ENCODE results near the gene ZNF484. TPM values are rescaled to one million over a fixed set of nuclear protein-coding genes. Genes with fewer than 3 reads are reported as not detected.
"Not testable (repeated sequence)": the region's sequence is repeated elsewhere in the genome, so short reads cannot be mapped to it uniquely, and the experiment has no call there.

ZNF484 gene
- total and polyA plus RNA-seq, 2 donors (not counting 3 experiments of a cell fraction or from before 2014, with no cell fraction given) = 0.88 to 7.2 TPM

- H3K27me3 ChIP-seq (ENCODE audit: control insufficient read depth in 2 of 2, insufficient read depth in 2 of 2, low read length in 2 of 2) = no peaks in the 10 kb centered on the region
- H3K4me3 ChIP-seq (replicated peaks in 1 of 3; ENCODE audit: insufficient read depth in 1 of 3, low read depth in 1 of 3, low read length in 3 of 3) = no peak overlapping the region
- FAIRE-seq (no peak), DNase-seq (ENCODE audit: low read depth, low spot score) (no peak)
- TF ChIP-seq POLR2AphosphoS5 (IDR thresholded peaks at IDR 0.05; ENCODE audit: insufficient read depth, low read depth, low read length) (no peak), CTCF (IDR thresholded peaks at IDR 0.05; ENCODE audit: extremely low read depth in 1 of 2, insufficient read depth in 1 of 2, low read depth in 1 of 2, low read length in 2 of 2) (no peak), MYC (IDR thresholded peaks at IDR 0.05; ENCODE audit: low read depth, low read length) (no peak), MAX (IDR thresholded peaks at IDR 0.05; ENCODE audit: insufficient read depth, insufficient read length) (no peak), FOS (IDR thresholded peaks at IDR 0.05; ENCODE audit: borderline replicate concordance, insufficient read depth, low read length) (no peak), GATA2 (IDR thresholded peaks at IDR 0.05; ENCODE audit: insufficient read depth, insufficient read length, low read depth, low read length) (no peak), JUN (IDR thresholded peaks at IDR 0.05; ENCODE audit: borderline replicate concordance, insufficient read depth, insufficient read length, low read depth) (no peak), POLR2A (IDR thresholded peaks at IDR 0.05; ENCODE audit: low read depth, low read length) (no peak), EZH2 (IDR thresholded peaks at IDR 0.05; ENCODE audit: borderline replicate concordance, low read depth, low read length, severe bottlenecking) (no peak)
- no peak overlapping the region for H3K4me2 ChIP-seq (ENCODE audit: insufficient read depth, low read length)
- dilution Hi-C loops (cut with MboI; ENCODE audit: extremely low pct_ligation_motif_present, low sequenced_read_pairs) (no loop called here), intact Hi-C loops (cut with micrococcal nuclease) (no loop called here)
- no peaks in the 10 kb centered on the region for H3K9me1 ChIP-seq (replicated peaks; ENCODE audit: control insufficient read depth, extremely low read depth, insufficient read depth, low read length)
- H4K20me1 ChIP-seq (replicated peaks; ENCODE audit: control insufficient read depth, extremely low read depth, insufficient read depth, low read length) = no peaks in the 10 kb centered on the region
- CTCF ChIA-PET = interaction anchor here (1.7 kb wide), 1 partner anchor 8 kb away, joined by 4 read pairs; no protein-coding TSS in a partner anchor
- no peaks in the 10 kb centered on the region for H3K9me3 ChIP-seq (replicated peaks; ENCODE audit: control insufficient read depth, insufficient read depth, low read length)
- POLR2A ChIA-PET = no interaction called here
- BruUV-seq (replicated peaks) = no TSS peak
- no peak overlapping the region for H2AFZ ChIP-seq (ENCODE audit: low read depth, low read length)
- H3K4me1 ChIP-seq (ENCODE audit: control insufficient read depth, extremely low read depth, insufficient read depth, low read length) = no peaks in the 10 kb centered on the region
- no peaks in the 10 kb centered on the region for H3K79me2 ChIP-seq (ENCODE audit: control insufficient read depth, insufficient read depth, low read length)
- no peak overlapping the region for H3K9ac ChIP-seq (replicated peaks; ENCODE audit: extremely low read depth, insufficient read depth, low read length)
- H3K36me3 ChIP-seq (ENCODE audit: control insufficient read depth in 2 of 2, extremely low read depth in 1 of 2, insufficient read depth in 2 of 2, low read length in 2 of 2) = no peaks in the 10 kb centered on the region
- no peak overlapping the region for H3K27ac ChIP-seq (ENCODE audit: insufficient read depth, low read depth, low read length)
Observed at GRCh38 chr9:92911511-92912475, 34.0 kb upstream of the ZNF484 start.

- H4K20me1 ChIP-seq (replicated peaks; ENCODE audit: control insufficient read depth, extremely low read depth, insufficient read depth, low read length); FAIRE-seq; CTCF ChIA-PET; H3K9ac ChIP-seq (replicated peaks; ENCODE audit: extremely low read depth, insufficient read depth, low read length); H3K9me1 ChIP-seq (replicated peaks; ENCODE audit: control insufficient read depth, extremely low read depth, insufficient read depth, low read length); POLR2A ChIA-PET; H3K4me1 ChIP-seq (ENCODE audit: control insufficient read depth, extremely low read depth, insufficient read depth, low read length); H3K36me3 ChIP-seq (ENCODE audit: control insufficient read depth in 2 of 2, extremely low read depth in 1 of 2, insufficient read depth in 2 of 2, low read length in 2 of 2); dilution Hi-C loops (cut with MboI; ENCODE audit: extremely low pct_ligation_motif_present, low sequenced_read_pairs); BruUV-seq (replicated peaks); H3K79me2 ChIP-seq (ENCODE audit: control insufficient read depth, insufficient read depth, low read length); intact Hi-C loops (cut with micrococcal nuclease); H3K27ac ChIP-seq (ENCODE audit: insufficient read depth, low read depth, low read length); H3K9me3 ChIP-seq (replicated peaks; ENCODE audit: control insufficient read depth, insufficient read depth, low read length); H3K4me2 ChIP-seq (ENCODE audit: insufficient read depth, low read length); H3K4me3 ChIP-seq (replicated peaks in 1 of 3; ENCODE audit: insufficient read depth in 1 of 3, low read depth in 1 of 3, low read length in 3 of 3); H2AFZ ChIP-seq (ENCODE audit: low read depth, low read length); DNase-seq (ENCODE audit: low read depth, low spot score); H3K27me3 ChIP-seq (ENCODE audit: control insufficient read depth in 2 of 2, insufficient read depth in 2 of 2, low read length in 2 of 2): not testable (repeated sequence)
Observed at GRCh38 chr9:92905137-92905536, 27.3 kb upstream of the ZNF484 start.
